Fibroblast of the aortic adventitia (primary cell): ENCODE data around the gene HOXB4. TPM values are rescaled to one million over a fixed set of nuclear protein-coding genes. Genes with fewer than 3 reads are reported as not detected.

ENCODE experiments used
- DNase-seq: peaks from one replicate; pipeline ENCODE4 v3.0.0-alpha.2; 2010; ENCODE audit warnings: low read depth
- H3K4me3 ChIP-seq: 2 replicates; pipeline ENCODE4 v1.5.1; 2011; ENCODE audit warnings: low read depth, mild to moderate bottlenecking, control low read depth, low read length, moderate library complexity
- CTCF ChIP-seq: IDR thresholded peaks from 2 replicates; pipeline ENCODE4 v1.5.1; 2011; ENCODE audit warnings: mild to moderate bottlenecking, low read length, control low read depth, inconsistent platforms; ENCODE audit not compliant: insufficient read depth
- total RNA-seq: library from RNA; depleted of rRNA; stranded (reverse); fragments of >200 nt; gene quantifications from 2 replicates; pipeline ENCODE4 v1.2.3, GENCODE V29; 2012; ENCODE audit warnings: low replicate concordance

HOXB4 gene
- total RNA-seq, 1 donor = 3.8 TPM

- DNase-seq = no peak
These were observed 22.3 kb upstream of the HOXB4 start for GRCh38 chr17:48600244-48601098.

GRCh38 chr17:48599354-48599753, 21.2 kb upstream of the HOXB4 start:
- no peak overlapping the region for H3K4me3 ChIP-seq
- TF ChIP-seq CTCF = no peak
- no peak for DNase-seq

More at GRCh38 chr17:48600244-48601098, 22.3 kb upstream of the HOXB4 start:
- TF ChIP-seq CTCF = no peak
- H3K4me3 ChIP-seq = no peak overlapping the region

- no peak for TF ChIP-seq CTCF
- no peak overlapping the region for H3K4me3 ChIP-seq
- no peak for DNase-seq
These were observed 20.6 kb upstream of the HOXB4 start for GRCh38 chr17:48598736-48599135.

- no peak for TF ChIP-seq CTCF
- peak overlapping the region; percentile 70 for H3K4me3 ChIP-seq
- peak; percentile 65 for DNase-seq
These were observed 19.9 kb upstream of the HOXB4 start for GRCh38 chr17:48597778-48598631.

- no peak for DNase-seq
- peak overlapping the region; percentile 70 for H3K4me3 ChIP-seq
- no peak for TF ChIP-seq CTCF
These were observed 19.3 kb upstream of the HOXB4 start for GRCh38 chr17:48597528-48597777.

- TF ChIP-seq CTCF = no peak
- DNase-seq = no peak
These were observed 18.8 kb upstream of the HOXB4 start for GRCh38 chr17:48596735-48597527.

More at GRCh38 chr17:48596735-48597527, 18.8 kb upstream of the HOXB4 start:
- H3K4me3 ChIP-seq = peak overlapping the region; percentile 70
